CD4-positive, alpha-beta memory T cell (primary cell): Measurements from ENCODE around the gene MMP8. TPM values are rescaled to one million over a fixed set of nuclear protein-coding genes. Genes with fewer than 3 reads are reported as not detected.
A peak's percentile ranks its signal among the peaks of the same experiment; 100 is the strongest.

Experiments used
- CTCF ChIA-PET: fragments of 350-600 bp; sonication (Branson Sonifier 250); formaldehyde crosslinking; loops from one replicate; lab custom pipeline; 2021; ENCODE audit warnings: inconsistent platforms; ENCODE audit not compliant: partially characterized antibody; lab: Charles Lee
- POLR2A ChIA-PET: fragments of 350-600 bp; sonication (Branson Sonifier 250); formaldehyde crosslinking; loops from one replicate; lab custom pipeline; 2021; ENCODE audit not compliant: partially characterized antibody; lab: Charles Lee
- DNase-seq, 5 donors: peaks; one replicate each; pipeline versions ENCODE4 v3.0.0 to v3.0.0-alpha.2; 2020 to 2022; ENCODE audit warnings: mixed read lengths in 1 of 5
- H3K27ac ChIP-seq: one replicate; pipeline ENCODE4 v1.7.0; 2013; ENCODE audit warnings: low read depth, low read length
- H3K27me3 ChIP-seq: 2 replicates; pipeline ENCODE4 v1.7.0; 2013; ENCODE audit warnings: mild to moderate bottlenecking, low read length, moderate library complexity; ENCODE audit not compliant: insufficient read depth
- H3K36me3 ChIP-seq: 2 replicates; pipeline ENCODE4 v1.7.0; 2013; ENCODE audit warnings: mild to moderate bottlenecking, low read length, moderate library complexity; ENCODE audit not compliant: insufficient read depth
- H3K4me1 ChIP-seq: 2 replicates; pipeline ENCODE4 v1.7.0; 2013; ENCODE audit warnings: mild to moderate bottlenecking, low read length, moderate library complexity; ENCODE audit not compliant: insufficient read depth
- H3K4me3 ChIP-seq, 2 donors: one replicate each; pipeline ENCODE4 v1.7.0; 2013; ENCODE audit warnings: low read length in 2 of 2, mild to moderate bottlenecking in 1 of 2
- H3K9me3 ChIP-seq, 2 donors: one replicate each; pipeline ENCODE4 v1.7.0; 2013; ENCODE audit warnings: low read length in 2 of 2, control low read depth in 1 of 2; ENCODE audit not compliant: control insufficient read depth in 1 of 2
- H3K27ac Mint-ChIP-seq, 7 donors: one replicate each; pipeline ENCODE4 v1.8.0; 2020 to 2021; ENCODE audit warnings: mixed read lengths in 7 of 7, mild to moderate bottlenecking in 6 of 7, inconsistent platforms in 3 of 7, moderate library complexity in 3 of 7
- H3K27me3 Mint-ChIP-seq, 2 donors: one replicate each; pipeline ENCODE4 v1.8.0; 2020 to 2021; ENCODE audit warnings: mixed read lengths in 2 of 2
- H3K36me3 Mint-ChIP-seq, 2 donors: one replicate each; pipeline ENCODE4 v1.8.0; 2020 to 2021; ENCODE audit warnings: mixed read lengths in 2 of 2, inconsistent platforms in 1 of 2, mild to moderate bottlenecking in 1 of 2
- H3K4me1 Mint-ChIP-seq, 4 donors: one replicate each; pipeline ENCODE4 v1.8.0; 2020 to 2021; ENCODE audit warnings: mixed read lengths in 4 of 4, mild to moderate bottlenecking in 1 of 4
- H3K4me3 Mint-ChIP-seq, 8 donors: one replicate each; pipeline ENCODE4 v1.8.0; 2020 to 2021; ENCODE audit warnings: mixed read lengths in 8 of 8, mild to moderate bottlenecking in 7 of 8, moderate library complexity in 6 of 8, inconsistent platforms in 3 of 8
- H3K9me3 Mint-ChIP-seq, 8 donors: one replicate each; pipeline ENCODE4 v1.8.0; 2020 to 2021; ENCODE audit warnings: mixed read lengths in 8 of 8, mild to moderate bottlenecking in 5 of 8, inconsistent platforms in 3 of 8, moderate library complexity in 1 of 8
- intact Hi-C: fragments of 100-400 bp; cut with micrococcal nuclease; formaldehyde crosslinking; loops from one replicate; pipeline ENCODE4 v1.15.1; 2023
- polyA plus RNA-seq, 2 donors: library from polyadenylated mRNA; unstranded; fragments of 300-500 nt; fragmentation: Illumina TruSeq; gene quantifications; one replicate each; pipeline ENCODE4 v1.2.3, GENCODE V29; 2021
- total RNA-seq, 2 experiments: library from RNA; stranded (reverse); gene quantifications; one replicate each; pipeline ENCODE4 v1.2.3, GENCODE V29; 2021

Gene MMP8
- total and polyA plus RNA-seq, 4 experiments from 2014 or later = not detected

DNA sequence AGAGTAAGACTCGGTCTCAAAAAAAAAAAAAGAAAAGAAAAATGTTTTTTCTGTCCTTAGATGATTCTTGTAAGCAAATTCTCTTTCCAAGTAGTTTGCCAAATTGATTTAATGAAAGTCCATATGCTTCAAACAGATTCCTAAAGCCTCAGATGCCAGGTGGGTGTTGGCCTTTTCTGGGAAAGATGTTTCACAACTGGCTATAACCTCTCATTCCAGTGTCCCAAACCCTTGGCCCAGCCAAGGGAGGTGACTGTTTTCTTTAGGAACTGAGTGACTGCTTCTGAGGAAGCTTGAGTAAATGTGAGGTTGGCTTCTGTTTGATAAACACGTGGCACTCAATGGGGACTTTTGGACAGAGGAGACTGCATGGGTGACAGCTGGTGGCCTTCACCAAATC lies 46.7 kb downstream of the MMP8 start:
- Histone ChIP-seq H3K36me3 (no peaks in the 10 kb centered on the region), H3K27ac (no peak overlapping the region), H3K9me3 (no peaks in the 10 kb centered on the region), H3K27me3 (no peaks in the 10 kb centered on the region), H3K4me1 (no peaks in the 10 kb centered on the region), H3K4me3 (no peak overlapping the region)
- no peak for DNase-seq
- intact Hi-C loops = no loop called here
- Mint-ChIP-seq H3K27ac (no peak overlapping the region), H3K36me3 (no peaks in the 10 kb centered on the region), H3K9me3 (peaks cover 0 to 4% (median 0%) of the 10 kb centered on the region in 8 donors), H3K27me3 (peaks cover 19 to 23% of the 10 kb centered on the region in 2 donors), H3K4me3 (no peak overlapping the region), H3K4me1 (no peaks in the 10 kb centered on the region)
- ChIA-PET POLR2A (no interaction called here), CTCF (interaction anchor here (4.2 kb wide), 1 partner anchor 12 kb away, joined by 27 read pairs; no protein-coding TSS in a partner anchor)

DNA sequence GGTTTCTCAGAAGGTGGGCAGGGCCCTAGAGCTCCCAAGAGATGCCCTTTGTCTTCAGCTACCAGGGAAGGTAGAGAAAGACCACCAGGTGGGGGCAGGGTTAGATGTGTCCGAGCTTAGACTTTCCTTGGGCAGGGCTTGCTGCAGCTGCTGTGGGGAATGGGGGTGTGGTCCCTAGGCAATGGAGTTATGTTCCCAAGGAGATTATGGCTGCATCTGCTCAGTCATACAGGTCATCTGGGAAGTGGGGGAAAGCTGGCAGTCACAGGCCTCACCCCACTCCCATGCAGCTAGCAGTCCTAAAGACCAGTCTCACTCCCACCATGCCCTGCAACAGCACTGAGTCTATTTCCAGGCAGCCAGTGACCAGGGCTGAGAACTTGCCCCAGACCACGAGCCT lies 48.7 kb downstream of the MMP8 start:
- intact Hi-C loops = no loop called here
- no peak overlapping the region for H3K4me3 ChIP-seq
- DNase-seq = no peak
- no peaks in the 10 kb centered on the region for H3K4me1 ChIP-seq
- no peaks in the 10 kb centered on the region for H3K27me3 ChIP-seq
- Mint-ChIP-seq H3K27me3 (peaks cover 15 to 17% of the 10 kb centered on the region in 2 donors), H3K27ac (no peak overlapping the region), H3K9me3 (peaks cover 0 to 4% (median 0%) of the 10 kb centered on the region in 8 donors), H3K4me3 (no peak overlapping the region), H3K36me3 (no peaks in the 10 kb centered on the region), H3K4me1 (no peaks in the 10 kb centered on the region)
- CTCF ChIA-PET = interaction anchor here (1.0 to 4.2 kb wide), 2 partner anchors 10 to 23 kb away, joined by 3 to 27 read pairs; no protein-coding TSS in a partner anchor
- no peak overlapping the region for H3K27ac ChIP-seq
- no peaks in the 10 kb centered on the region for H3K36me3 ChIP-seq
- POLR2A ChIA-PET = no interaction called here
- no peaks in the 10 kb centered on the region for H3K9me3 ChIP-seq

- H3K4me1 Mint-ChIP-seq = no peaks in the 10 kb centered on the region
- intact Hi-C loops = no loop called here
- H3K4me1 ChIP-seq = no peaks in the 10 kb centered on the region
- H3K27ac ChIP-seq = no peak overlapping the region
- no peak overlapping the region for H3K4me3 Mint-ChIP-seq
- H3K36me3 Mint-ChIP-seq = no peaks in the 10 kb centered on the region
- no peak overlapping the region for H3K4me3 ChIP-seq
- no peaks in the 10 kb centered on the region for H3K27me3 ChIP-seq
- H3K27ac Mint-ChIP-seq = no peak overlapping the region
- peaks cover 3 to 9% of the 10 kb centered on the region in 2 donors for H3K27me3 Mint-ChIP-seq
- H3K9me3 Mint-ChIP-seq = no peaks in the 10 kb centered on the region
- no peak for DNase-seq
- H3K36me3 ChIP-seq = no peaks in the 10 kb centered on the region
- ChIA-PET CTCF (interaction anchor here (1.1 to 5.9 kb wide), 4 partner anchors 16 to 381 kb away, joined by 3 to 55 read pairs (median 4); no protein-coding TSS in a partner anchor), POLR2A (no interaction called here)
- no peaks in the 10 kb centered on the region for H3K9me3 ChIP-seq
Measured at GRCh38 chr11:102669664-102670063, 55.1 kb downstream of the MMP8 start.

DNA sequence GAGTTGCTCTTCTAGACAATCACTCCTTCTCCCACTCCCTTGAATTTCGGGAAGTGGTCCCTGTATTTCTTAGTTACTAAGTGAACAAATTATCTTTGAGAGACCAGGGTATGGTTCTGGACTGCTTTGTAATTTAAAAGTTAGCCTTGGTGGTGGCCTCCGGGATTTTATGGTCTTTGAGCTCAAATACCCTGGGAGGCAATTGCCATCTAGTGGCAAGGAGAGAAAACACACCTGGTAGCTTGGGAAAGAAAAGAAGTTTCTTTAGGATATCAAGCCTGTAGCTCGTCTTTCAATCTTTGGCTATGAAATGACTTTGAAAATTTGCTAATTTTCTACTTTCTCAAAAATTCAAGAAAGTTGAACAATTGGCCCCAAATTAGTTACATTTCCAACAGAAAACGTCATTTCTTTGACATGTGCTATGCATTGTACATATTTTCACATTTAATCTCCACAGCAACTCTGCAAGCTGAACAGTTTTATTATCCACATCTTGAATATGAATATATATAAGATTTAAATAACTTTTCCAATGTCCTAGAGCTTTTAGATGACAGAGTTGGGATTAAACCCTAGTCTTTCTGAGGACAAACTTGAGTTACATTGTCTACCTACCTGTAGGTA lies 58.3 kb downstream of the MMP8 start:
- no peaks in the 10 kb centered on the region for H3K4me1 Mint-ChIP-seq
- DNase-seq = peak in 4 of 5 donors; percentile 30 to 37 (median 33)
- no peak overlapping the region for H3K27ac ChIP-seq
- H3K27ac Mint-ChIP-seq = no peak overlapping the region
- H3K27me3 Mint-ChIP-seq = peaks cover 1 to 12% of the 10 kb centered on the region in 2 donors
- ChIA-PET CTCF (interaction anchor here (0.6 to 5.9 kb wide), 39 partner anchors 9 to 806 kb away, joined by 3 to 55 read pairs (median 5); no protein-coding TSS in a partner anchor), POLR2A (interaction anchor here (1.0 kb wide), 1 partner anchor 378 kb away, joined by 3 read pairs; no protein-coding TSS in a partner anchor)
- H3K4me3 ChIP-seq = no peak overlapping the region
- no peaks in the 10 kb centered on the region for H3K27me3 ChIP-seq
- no peaks in the 10 kb centered on the region for H3K36me3 ChIP-seq
- H3K4me3 Mint-ChIP-seq = no peak overlapping the region
- H3K36me3 Mint-ChIP-seq = no peaks in the 10 kb centered on the region
- no peaks in the 10 kb centered on the region for H3K9me3 Mint-ChIP-seq
- intact Hi-C loops = loop anchor here (1.0 kb wide), 6 partner anchors 171 to 806 kb away; no protein-coding TSS in a partner anchor
- H3K9me3 ChIP-seq = no peaks in the 10 kb centered on the region
- no peaks in the 10 kb centered on the region for H3K4me1 ChIP-seq

- Histone ChIP-seq H3K27ac (no peak overlapping the region), H3K36me3 (no peaks in the 10 kb centered on the region), H3K27me3 (no peaks in the 10 kb centered on the region), H3K9me3 (no peaks in the 10 kb centered on the region), H3K4me3 (no peak overlapping the region), H3K4me1 (no peaks in the 10 kb centered on the region)
- peaks cover 6 to 14% of the 10 kb centered on the region in 2 donors for H3K27me3 Mint-ChIP-seq
- CTCF ChIA-PET = interaction anchor here (3.0 to 5.9 kb wide), 5 partner anchors 10 to 376 kb away, joined by 17 to 55 read pairs (median 27); no protein-coding TSS in a partner anchor
- H3K27ac Mint-ChIP-seq = no peak overlapping the region
- POLR2A ChIA-PET = no interaction called here
- H3K36me3 Mint-ChIP-seq = no peaks in the 10 kb centered on the region
- no peak overlapping the region for H3K4me3 Mint-ChIP-seq
- DNase-seq = no peak
- H3K4me1 Mint-ChIP-seq = no peaks in the 10 kb centered on the region
- H3K9me3 Mint-ChIP-seq = no peaks in the 10 kb centered on the region
- intact Hi-C loops = no loop called here
Measured at GRCh38 chr11:102664001-102664752, 60.6 kb downstream of the MMP8 start.

DNA sequence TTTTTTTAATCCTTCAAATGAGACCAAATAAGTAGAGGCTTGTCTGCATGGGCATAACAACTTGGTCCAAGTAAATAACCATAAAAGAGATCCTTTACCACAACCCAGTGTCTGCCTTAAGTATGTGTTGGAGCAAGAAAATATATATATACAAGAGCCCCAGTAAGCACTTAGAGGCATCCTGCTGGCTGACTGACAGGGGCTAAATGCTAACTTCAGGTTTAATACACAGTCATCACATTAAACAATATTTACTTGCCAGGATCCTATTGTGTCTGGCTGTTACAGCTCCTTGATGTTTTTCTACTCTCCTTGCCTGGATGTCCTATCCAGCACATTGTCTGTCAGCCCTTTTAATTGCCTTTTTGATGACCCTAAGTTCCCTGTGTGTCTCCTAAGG lies 62.1 kb downstream of the MMP8 start:
- Histone ChIP-seq H3K27me3 (no peaks in the 10 kb centered on the region), H3K9me3 (no peaks in the 10 kb centered on the region), H3K27ac (no peak overlapping the region), H3K4me3 (no peak overlapping the region), H3K36me3 (no peaks in the 10 kb centered on the region), H3K4me1 (no peaks in the 10 kb centered on the region)
- Mint-ChIP-seq H3K36me3 (no peaks in the 10 kb centered on the region), H3K27ac (no peak overlapping the region), H3K4me3 (no peak overlapping the region), H3K9me3 (no peaks in the 10 kb centered on the region), H3K4me1 (no peaks in the 10 kb centered on the region), H3K27me3 (peaks cover 11 to 19% of the 10 kb centered on the region in 2 donors)
- intact Hi-C loops = no loop called here
- CTCF ChIA-PET = no interaction called here
- DNase-seq = no peak
- POLR2A ChIA-PET = no interaction called here
